WTC11 (cell line): ENCODE results near the gene LRRC37A3. TPM values are rescaled to one million over a fixed set of nuclear protein-coding genes. Genes with fewer than 3 reads are reported as not detected.
"Not testable (repeated sequence)": the region's sequence is repeated elsewhere in the genome, so short reads cannot be mapped to it uniquely, and the experiment has no call there.

Experiments
- ATAC-seq: fragments of 200-7000 bp; cut with Tn5 transposase; 2 replicates; pipeline ENCODE4 v1.10.0; 2021; ENCODE audit warnings: mild to moderate bottlenecking, moderate library complexity
- CTCF ChIA-PET: fragments of 300-600 bp; sonication (Branson Sonifier 250); formaldehyde crosslinking; loops from one replicate; lab custom pipeline; 2021; ENCODE audit warnings: antibody characterized with exemption; lab: Charles Lee
- POLR2A ChIA-PET: fragments of 350-600 bp; sonication (Branson Sonifier 250); formaldehyde crosslinking; loops from one replicate; lab custom pipeline; 2021; ENCODE audit warnings: antibody characterized with exemption; lab: Charles Lee
- DNase-seq: peaks from one replicate; pipeline ENCODE4 v3.0.0; 2021; ENCODE audit warnings: low spot score
- H3K27ac Mint-ChIP-seq: 2 replicates; pipeline ENCODE4 v1.8.0; 2021; ENCODE audit warnings: mixed read lengths
- H3K27me3 Mint-ChIP-seq: 2 replicates; pipeline ENCODE4 v1.8.0; 2021; ENCODE audit warnings: low read depth, mild to moderate bottlenecking, moderate library complexity, mixed read lengths
- H3K36me3 Mint-ChIP-seq: 2 replicates; pipeline ENCODE4 v1.8.0; 2021; ENCODE audit warnings: mixed read lengths
- H3K4me1 Mint-ChIP-seq: 2 replicates; pipeline ENCODE4 v1.8.0; 2022; ENCODE audit warnings: mixed read lengths
- H3K4me3 Mint-ChIP-seq: 2 replicates; pipeline ENCODE4 v1.8.0; 2021; ENCODE audit warnings: mild to moderate bottlenecking, moderate library complexity, mixed read lengths
- H3K9me3 Mint-ChIP-seq: 2 replicates; pipeline ENCODE4 v1.8.0; 2021; ENCODE audit warnings: mixed read lengths
- ARID4B ChIP-seq: sonication (generic); formaldehyde crosslinking; IDR thresholded peaks from 2 replicates; pipeline ENCODE4 v1.8.0; 2023; ENCODE audit warnings: missing genetic modification reagents, mild to moderate bottlenecking, borderline replicate concordance
- ATF1 ChIP-seq: sonication (generic); formaldehyde crosslinking; IDR thresholded peaks from 2 replicates; pipeline ENCODE4 v1.8.1; 2023; ENCODE audit warnings: mild to moderate bottlenecking, moderate library complexity, missing genetic modification reagents
- ATF3 ChIP-seq: sonication (generic); formaldehyde crosslinking; conservative IDR thresholded peaks from 2 replicates; pipeline ENCODE4 v1.8.1; 2022; ENCODE audit warnings: mild to moderate bottlenecking, missing genetic modification reagents
- CTCF ChIP-seq: fragments of 200-600 bp; IDR thresholded peaks from 2 replicates; pipeline ENCODE4 v1.8.0; 2022; ENCODE audit warnings: antibody characterized with exemption
- GABPB1 ChIP-seq: sonication (generic); formaldehyde crosslinking; IDR thresholded peaks from 2 replicates; pipeline ENCODE4 v1.8.1; 2023; ENCODE audit warnings: mild to moderate bottlenecking, missing genetic modification reagents
- IRF1 ChIP-seq: sonication (generic); formaldehyde crosslinking; IDR thresholded peaks from 2 replicates; pipeline ENCODE4 v1.8.0; 2023; ENCODE audit warnings: missing genetic modification reagents
- MYBL2 ChIP-seq: sonication (generic); formaldehyde crosslinking; IDR thresholded peaks from 2 replicates; pipeline ENCODE4 v1.8.1; 2023; ENCODE audit warnings: mild to moderate bottlenecking, moderate library complexity, missing genetic modification reagents
- NFE2L1 ChIP-seq: sonication (generic); formaldehyde crosslinking; IDR thresholded peaks from 2 replicates; pipeline ENCODE4 v1.8.1; 2023; ENCODE audit warnings: missing genetic modification reagents
- NR1H2 ChIP-seq: sonication (generic); formaldehyde crosslinking; IDR thresholded peaks from 2 replicates; pipeline ENCODE4 v1.9.0; 2021; ENCODE audit warnings: mild to moderate bottlenecking, moderate library complexity, missing genetic modification reagents
- SOX15 ChIP-seq: fragments of 250-450 bp; sonication (Bioruptor Pico); IDR thresholded peaks from 2 replicates; pipeline ENCODE4 v1.9.0; 2021; ENCODE audit warnings: mild to moderate bottlenecking
- ZNF423 ChIP-seq: fragments of 250-450 bp; sonication (Bioruptor Pico); IDR thresholded peaks from 2 replicates; pipeline ENCODE4 v2.1.2; 2022; ENCODE audit warnings: mild to moderate bottlenecking, moderate library complexity
- ZSCAN18 ChIP-seq: fragments of 250-450 bp; sonication (Bioruptor Pico); IDR thresholded peaks from 2 replicates; pipeline ENCODE4 v2.1.2; 2022; ENCODE audit warnings: mild to moderate bottlenecking, moderate library complexity
- total RNA-seq: library from RNA; stranded (reverse); gene quantifications from 3 replicates; pipeline ENCODE4 v1.2.3, GENCODE V29; 2021

The LRRC37A3 gene
- total RNA-seq, 1 experiment from 2014 or later, result 4.4 TPM

GRCh38 chr17:64927444-64927843, 8.2 kb upstream of the LRRC37A3 start:
- POLR2A ChIA-PET, H3K27ac Mint-ChIP-seq, H3K27me3 Mint-ChIP-seq, H3K4me3 Mint-ChIP-seq, H3K36me3 Mint-ChIP-seq, H3K9me3 Mint-ChIP-seq, DNase-seq, H3K4me1 Mint-ChIP-seq: not testable (repeated sequence)
- peak; percentile 82 for ATAC-seq
- CTCF ChIA-PET, result interaction anchor here (1.3 kb wide), 1 partner anchor 11 kb away, joined by 5 read pairs; no protein-coding TSS in a partner anchor
- TF ChIP-seq CTCF, result peak; percentile 49

GRCh38 chr17:64926430-64926829, 7.2 kb upstream of the LRRC37A3 start:
- H3K4me1 Mint-ChIP-seq, H3K36me3 Mint-ChIP-seq, H3K4me3 Mint-ChIP-seq, H3K9me3 Mint-ChIP-seq, ATAC-seq, H3K27ac Mint-ChIP-seq, DNase-seq, POLR2A ChIA-PET, H3K27me3 Mint-ChIP-seq: not testable (repeated sequence)
- CTCF ChIA-PET, result interaction anchor here (0.6 to 1.3 kb wide), 2 partner anchors 12 to 29 kb away, joined by 5 to 6 read pairs; no protein-coding TSS in a partner anchor

- H3K9me3 Mint-ChIP-seq, CTCF ChIA-PET, H3K27me3 Mint-ChIP-seq, H3K4me1 Mint-ChIP-seq, H3K27ac Mint-ChIP-seq, DNase-seq, POLR2A ChIA-PET, H3K4me3 Mint-ChIP-seq, ATAC-seq, H3K36me3 Mint-ChIP-seq: not testable (repeated sequence)
Observed at GRCh38 chr17:64925244-64925643, 6.0 kb upstream of the LRRC37A3 start.

GRCh38 chr17:64923051-64923568, 3.8 kb upstream of the LRRC37A3 start:
- H3K9me3 Mint-ChIP-seq, ATAC-seq, H3K4me3 Mint-ChIP-seq, DNase-seq, CTCF ChIA-PET, POLR2A ChIA-PET, H3K27me3 Mint-ChIP-seq, H3K4me1 Mint-ChIP-seq, H3K36me3 Mint-ChIP-seq: not testable (repeated sequence)
- H3K27ac Mint-ChIP-seq, result 0 out of 2 replicates have a peak overlapping the region, but pooled peaks have one; percentile 36

GRCh38 chr17:64920419-64921172, 1.3 kb upstream of the LRRC37A3 start:
- Mint-ChIP-seq H3K4me3 (peak overlapping the region; percentile 71), H3K27ac (no peak overlapping the region), H3K4me1 (peaks cover 4% of the 10 kb centered on the region), H3K9me3 (no peaks in the 10 kb centered on the region), H3K27me3 (no peaks in the 10 kb centered on the region), H3K36me3 (no peaks in the 10 kb centered on the region)
- no peak for ATAC-seq
- no peak for TF ChIP-seq IRF1 (CRISPR knock-in tag)
- 0 out of 2 replicates have a peak, but pooled peaks have one; percentile 39 for TF ChIP-seq GABPB1 (CRISPR knock-in tag)
- CTCF ChIA-PET, result interaction anchor here (1.0 kb wide), 1 partner anchor 180 kb away, joined by 3 read pairs; no protein-coding TSS in a partner anchor
- POLR2A ChIA-PET, result no interaction called here
- no peak for DNase-seq

- no peaks in the 10 kb centered on the region for H3K9me3 Mint-ChIP-seq
- peaks cover 4% of the 10 kb centered on the region for H3K4me1 Mint-ChIP-seq
- peak; percentile 1; the same call in 1 of the 2 replicates for ATAC-seq
- CTCF ChIA-PET, result interaction anchor here (0.7 to 1.8 kb wide), 10 partner anchors 19 to 311 kb away, joined by 3 to 20 read pairs (median 3); no protein-coding TSS in a partner anchor
- no peak overlapping the region for H3K27ac Mint-ChIP-seq
- no peak for DNase-seq
- POLR2A ChIA-PET, result interaction anchor here (0.6 kb wide), 1 partner anchor 81 kb away, joined by 9 read pairs; no protein-coding TSS in a partner anchor
- no peaks in the 10 kb centered on the region for H3K36me3 Mint-ChIP-seq
- no peaks in the 10 kb centered on the region for H3K27me3 Mint-ChIP-seq
- H3K4me3 Mint-ChIP-seq, result peak overlapping the region; percentile 71
- no peak for TF ChIP-seq NR1H2 (CRISPR knock-in tag)
- TF ChIP-seq ZSCAN18 (CRISPR knock-in tag), result no peak
- TF ChIP-seq NFE2L1 (CRISPR knock-in tag), result no peak
- no peak for TF ChIP-seq ARID4B (CRISPR knock-in tag)
- no peak for TF ChIP-seq ZNF423
- TF ChIP-seq SOX15, result no peak
- no peak for TF ChIP-seq MYBL2 (CRISPR knock-in tag)
- TF ChIP-seq ATF1, result no peak
- TF ChIP-seq ATF3, result no peak
Observed at GRCh38 chr17:64920026-64920418, 744 bp upstream of the LRRC37A3 start.
